GM12874 (cell line): ENCODE results near the gene ANKRD28.

ENCODE experiments used
- CTCF ChIP-seq: IDR thresholded peaks from 2 replicates; pipeline ENCODE4 v1.5.1; 2011; ENCODE audit warnings: low read depth, mild to moderate bottlenecking, control low read depth, low read length, moderate library complexity; ENCODE audit not compliant: insufficient read depth

The ANKRD28 gene

GRCh38 chr3:15823092-15823491, 25.3 kb upstream of the ANKRD28 start:
- no peak for TF ChIP-seq CTCF

- TF ChIP-seq CTCF, result no peak
These were observed 24.5 kb upstream of the ANKRD28 start for GRCh38 chr3:15822281-15822680.

- TF ChIP-seq CTCF, result no peak
These were observed 23.1 kb upstream of the ANKRD28 start for GRCh38 chr3:15820911-15821310.

- no peak for TF ChIP-seq CTCF
These were observed 21.8 kb upstream of the ANKRD28 start for GRCh38 chr3:15819576-15819975.

GRCh38 chr3:15819043-15819442, 21.3 kb upstream of the ANKRD28 start:
- no peak for TF ChIP-seq CTCF

- TF ChIP-seq CTCF, result no peak
These were observed 17.9 kb upstream of the ANKRD28 start for GRCh38 chr3:15815696-15816095.

GRCh38 chr3:15812183-15812582, 14.4 kb upstream of the ANKRD28 start:
- TF ChIP-seq CTCF, result peak; percentile 22; the same call in 1 of the 2 replicates

GRCh38 chr3:15810702-15811101, 12.9 kb upstream of the ANKRD28 start:
- TF ChIP-seq CTCF, result no peak
